K562 (cell line): ENCODE measurements around the gene RAB26. TPM values are rescaled to one million over a fixed set of nuclear protein-coding genes. Genes with fewer than 3 reads are reported as not detected.

Experiments
- ATAC-seq: fragments of 200-7000 bp; cut with Tn5 transposase; 3 replicates; pipeline ENCODE4 v1.9.1; 2020; ENCODE audit warnings: moderate library complexity
- BruUV-seq: library from RNA; stranded (reverse); fragments of 400-500 nt; replicated peaks from 2 replicates; lab custom pipeline; 2021; lab: Mats Ljungman, UMichigan
- CTCF ChIA-PET: fragments of 300-600 bp; formaldehyde crosslinking; extraction: SDS; loops from one replicate; lab custom pipeline; 2021; ENCODE audit warnings: low intra/inter-chr PET ratio; lab: Yijun Ruan, JAX
- POLR2A ChIA-PET: fragments of 300-600, 350-650 bp; sonication (Branson Sonifier 250); formaldehyde crosslinking; extraction: SDS; loops from one replicate; lab custom pipeline; 2021; ENCODE audit warnings: antibody characterized with exemption, inconsistent platforms; lab: Yijun Ruan, JAX
- DNase-seq, 4 experiments: peaks; one replicate each; pipeline versions ENCODE4 v3.0.0 to v3.0.0-alpha.2; 2011 to 2018; ENCODE audit warnings: low spot score in 3 of 4, mixed read lengths in 3 of 4; ENCODE audit errors: extremely low read depth in 1 of 4
- FAIRE-seq: peaks from 2 replicates; lab custom pipeline; 2011; peaks lifted over from hg19 to GRCh38; lab: Jason Lieb, UNC
- H2AFZ ChIP-seq: 2 replicates; pipeline ENCODE4 v1.6.0; 2011; ENCODE audit warnings: low read depth, low read length, control low read depth, inconsistent platforms
- H3K27ac ChIP-seq: fragments of 200-600 bp; 3 replicates; pipeline ENCODE4 v1.8.0; 2011; ENCODE audit warnings: low read depth, mild to moderate bottlenecking, control low read depth, inconsistent platforms, low read length, moderate library complexity, mixed read lengths; ENCODE audit errors: extremely low read depth
- H3K27me3 ChIP-seq, 2 experiments: fragments of 300-600 bp in 1 of 2; 2 replicates in 1 of 2; 3 replicates in 1 of 2; pipeline versions ENCODE4 v1.6.0 to v1.8.0; 2011; ENCODE audit warnings: inconsistent platforms in 2 of 2, low read length in 2 of 2, mild to moderate bottlenecking in 1 of 2, mixed read lengths in 1 of 2, moderate library complexity in 1 of 2; ENCODE audit not compliant: control insufficient read depth in 2 of 2, insufficient read depth in 2 of 2
- H3K36me3 ChIP-seq: fragments of 300-600 bp; 3 replicates; pipeline ENCODE4 v1.8.0; 2011; ENCODE audit warnings: mild to moderate bottlenecking, low read length, inconsistent platforms; ENCODE audit not compliant: control insufficient read depth, insufficient read depth
- H3K4me1 ChIP-seq, 2 experiments: fragments of 200-600 bp in 1 of 2; replicated peaks in 1 of 2; 2 replicates in 1 of 2; 3 replicates in 1 of 2; pipeline versions ENCODE4 v1.5.1 to v1.8.0; 2011; ENCODE audit warnings: inconsistent platforms in 2 of 2, low read length in 2 of 2, mild to moderate bottlenecking in 1 of 2, mixed read lengths in 1 of 2, moderate library complexity in 1 of 2; ENCODE audit not compliant: control insufficient read depth in 2 of 2, insufficient read depth in 2 of 2
- H3K4me2 ChIP-seq: 2 replicates; pipeline ENCODE4 v1.6.1; 2011; ENCODE audit warnings: low read length, control low read depth, inconsistent platforms, mixed read lengths; ENCODE audit not compliant: insufficient read depth
- H3K4me3 ChIP-seq: fragments of 200-600 bp; sonication (generic), shearing (Covaris generic); 2 replicates; pipeline ENCODE4 v1.5.1; 2016; ENCODE audit warnings: control low read depth, inconsistent platforms
- H3K79me2 ChIP-seq: fragments of 200-600 bp; 3 replicates; pipeline ENCODE4 v1.8.0; 2011; ENCODE audit warnings: low read length, inconsistent platforms; ENCODE audit not compliant: control insufficient read depth, insufficient read depth
- H3K9ac ChIP-seq, 2 experiments: 2 replicates each; pipeline versions ENCODE4 v1.6.0 to v1.6.1; 2011; ENCODE audit warnings: low read depth in 2 of 2, low read length in 2 of 2, control low read depth in 1 of 2, inconsistent platforms in 1 of 2, mild to moderate bottlenecking in 1 of 2, mixed read lengths in 1 of 2; ENCODE audit not compliant: insufficient read depth in 1 of 2
- H3K9me1 ChIP-seq: one replicate; pipeline ENCODE4 v1.6.0; 2011; ENCODE audit warnings: inconsistent platforms, mild to moderate bottlenecking, low read length, moderate library complexity; ENCODE audit not compliant: control insufficient read depth, insufficient read depth
- H3K9me3 ChIP-seq: replicated peaks from 2 replicates; pipeline ENCODE4 v1.5.1; 2011; ENCODE audit warnings: low read depth, low read length, inconsistent platforms; ENCODE audit not compliant: control insufficient read depth, insufficient read depth
- H4K20me1 ChIP-seq: replicated peaks from 2 replicates; pipeline ENCODE4 v1.6.1; 2011; ENCODE audit warnings: low read length, inconsistent platforms, mixed read lengths; ENCODE audit not compliant: control insufficient read depth, insufficient read depth
- KDM4B ChIP-seq, 2 experiments: fragments of 450-650 bp in 1 of 2; sonication (generic) in 1 of 2; IDR thresholded peaks; 2 replicates each; pipeline ENCODE4 v1.6.1; 2016 to 2017; ENCODE audit warnings: borderline replicate concordance in 2 of 2, antibody characterized with exemption in 1 of 2, low read depth in 1 of 2, mild to moderate bottlenecking in 1 of 2
- TAL1 ChIP-seq: fragments of 450-650 bp; IDR thresholded peaks from 2 replicates; pipeline ENCODE4 v1.6.1; 2016; ENCODE audit warnings: mild to moderate bottlenecking
- ZNF232 ChIP-seq: sonication (generic); formaldehyde crosslinking; IDR thresholded peaks from 2 replicates; pipeline ENCODE4 v1.8.0; 2022; ENCODE audit warnings: mild to moderate bottlenecking, missing genetic modification reagents
- ZNF316 ChIP-seq: fragments of 450-650 bp; IDR thresholded peaks from 2 replicates; pipeline ENCODE4 v1.6.1; 2016
- ZNF436 ChIP-seq: fragments of 250-450, 450-650 bp; sonication (Bioruptor Pico); formaldehyde crosslinking; IDR thresholded peaks from 2 replicates; pipeline ENCODE4 v1.7.0; 2020; ENCODE audit warnings: mild to moderate bottlenecking
- WGBS: fragments of 100-300 bp; shearing (Covaris generic); methylation state at CpG from one replicate; pipeline ENCODE4 v1.1.6; 2016; ENCODE audit warnings: low coverage, mixed read lengths; ENCODE audit not compliant: insufficient coverage; ENCODE audit errors: missing lambda C conversion rate; 5-methylcytosine and 5-hydroxymethylcytosine counted together
- in situ Hi-C: fragments of 300-500 bp; cut with MboI; formaldehyde crosslinking; loops from 4 replicates; pipeline ENCODE4 v1.15.0; 2018; ENCODE audit warnings: inconsistent platforms, mixed read lengths
- intact Hi-C: fragments of 100-400 bp; cut with micrococcal nuclease; formaldehyde crosslinking; loops from 2 replicates; pipeline ENCODE4 v1.14.2; 2022
- polyA plus RNA-seq, 8 experiments: library from polyadenylated mRNA; depleted of rRNA in 4 of 8; stranded (reverse) in 5 of 8; unstranded in 3 of 8; fragments of >200 nt; fragmentation: Nextera tagmentation in 2 of 8; fragmentation: Illumina TruSeq in 1 of 8; extraction: Ambion mirVana in 2 of 8; extraction: Trizol in 1 of 8; gene quantifications; 2 replicates each; pipeline versions ENCODE4 v1.2.1 to v1.2.3, GENCODE V29; 2011 to 2014; ENCODE audit warnings: inconsistent platforms in 1 of 8, missing spikeins in 1 of 8
- total RNA-seq, 7 experiments: library from RNA; depleted of rRNA in 6 of 7; stranded (reverse); fragments of >200 nt in 6 of 7; fragmentation: Illumina TruSeq in 2 of 7; extraction: Trizol in 2 of 7; gene quantifications; 2 replicates each; pipeline versions ENCODE4 v1.2.1 to v1.2.3, GENCODE V29; 2011 to 2021; ENCODE audit warnings: low replicate concordance in 1 of 7
- TF ChIP-seq, protein P1 (sequence below): sonication (generic); formaldehyde crosslinking; IDR thresholded peaks from 2 replicates; pipeline ENCODE4 v1.8.1; 2023; ENCODE audit warnings: mild to moderate bottlenecking, missing genetic modification reagents
- TF ChIP-seq, protein P2 (sequence below): IDR thresholded peaks from 2 replicates; pipeline ENCODE4 v1.6.1; 2014; ENCODE audit warnings: antibody characterized with exemption

RAB26 gene
- total and polyA plus RNA-seq, 9 of the 15 experiments (the other 6 are each of a cell fraction or from before 2014, with no cell fraction given) = 0.25 to 6.1 (median 2.1) TPM

DNA sequence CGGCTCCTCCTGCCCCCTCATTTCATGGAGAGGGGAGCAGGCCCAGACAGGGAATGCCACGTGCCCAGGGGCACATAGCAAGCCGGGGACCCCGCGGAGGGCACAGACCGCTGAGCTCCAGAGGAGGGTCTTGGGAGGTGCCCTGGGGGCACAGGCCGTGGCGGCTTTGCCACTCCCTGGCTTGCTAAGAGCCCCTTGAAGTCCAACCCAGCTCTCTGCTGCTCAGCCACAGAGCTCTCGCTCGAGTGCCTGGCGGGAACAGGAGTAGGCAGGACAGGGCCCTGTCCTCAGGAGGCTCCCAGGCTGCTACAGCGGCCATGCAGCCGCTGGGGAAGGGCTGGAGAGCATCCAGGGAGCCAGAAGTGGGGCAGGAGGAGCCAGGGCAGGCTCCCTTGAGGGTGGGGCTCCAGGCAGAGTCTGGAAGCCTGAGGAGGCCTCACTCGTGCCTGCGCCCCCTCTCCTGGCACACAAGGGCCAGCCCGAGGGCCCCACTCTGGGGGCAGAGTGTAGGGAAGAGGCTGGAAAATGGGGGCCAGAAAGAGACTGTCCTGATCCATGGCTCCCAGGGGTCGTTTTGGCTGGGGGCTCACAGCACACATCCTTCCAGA is 4.4 kb upstream of the RAB26 start:
- POLR2A ChIA-PET = interaction anchor here (0.5 to 5.3 kb wide), 6 partner anchors 9 to 609 kb away, joined by 3 to 77 read pairs (median 6); partner anchors contain the start of genes RPS2 and TRAF7
- 62% methylated on average over 14 of the region's 17 CpGs for WGBS

More for the DNA sequence above, 4.4 kb upstream of the RAB26 start:
- Histone ChIP-seq H3K9ac (peak overlapping the region in 1 of 2 experiments; percentile 88; a peak in 2 of 4 replicates), H3K27me3 (no peaks in the 10 kb centered on the region), H3K4me1 (peaks cover 9 to 40% of the 10 kb centered on the region in 2 experiments), H3K4me2 (peak overlapping the region; percentile 32; the same call in 1 of the 2 replicates), H4K20me1 (0 out of 2 replicates have a peak, but pooled peaks cover 2% of the 10 kb centered on the region), H2AFZ (peak overlapping the region; percentile 77; the same call in 1 of the 2 replicates), H3K79me2 (no peaks in the 10 kb centered on the region), H3K9me1 (no peaks in the 10 kb centered on the region), H3K27ac (no peak overlapping the region; the same call in 2 of the 3 replicates), H3K4me3 (no peak overlapping the region), H3K36me3 (no peaks in the 10 kb centered on the region), H3K9me3 (no peaks in the 10 kb centered on the region)
- ATAC-seq = no peak
- intact Hi-C loops (no loop called here), in situ Hi-C loops (loop anchor here (5.0 to 10.0 kb wide), 2 partner anchors 59 to 122 kb away; no protein-coding TSS in a partner anchor)
- no peak for FAIRE-seq
- CTCF ChIA-PET = no interaction called here
- DNase-seq = no peak
- BruUV-seq = no TSS peak
- no peak for TF ChIP-seq ZNF436 (CRISPR knock-in tag)
- TF ChIP-seq ZNF232 = no peak
- TF ChIP-seq, protein P1, sequence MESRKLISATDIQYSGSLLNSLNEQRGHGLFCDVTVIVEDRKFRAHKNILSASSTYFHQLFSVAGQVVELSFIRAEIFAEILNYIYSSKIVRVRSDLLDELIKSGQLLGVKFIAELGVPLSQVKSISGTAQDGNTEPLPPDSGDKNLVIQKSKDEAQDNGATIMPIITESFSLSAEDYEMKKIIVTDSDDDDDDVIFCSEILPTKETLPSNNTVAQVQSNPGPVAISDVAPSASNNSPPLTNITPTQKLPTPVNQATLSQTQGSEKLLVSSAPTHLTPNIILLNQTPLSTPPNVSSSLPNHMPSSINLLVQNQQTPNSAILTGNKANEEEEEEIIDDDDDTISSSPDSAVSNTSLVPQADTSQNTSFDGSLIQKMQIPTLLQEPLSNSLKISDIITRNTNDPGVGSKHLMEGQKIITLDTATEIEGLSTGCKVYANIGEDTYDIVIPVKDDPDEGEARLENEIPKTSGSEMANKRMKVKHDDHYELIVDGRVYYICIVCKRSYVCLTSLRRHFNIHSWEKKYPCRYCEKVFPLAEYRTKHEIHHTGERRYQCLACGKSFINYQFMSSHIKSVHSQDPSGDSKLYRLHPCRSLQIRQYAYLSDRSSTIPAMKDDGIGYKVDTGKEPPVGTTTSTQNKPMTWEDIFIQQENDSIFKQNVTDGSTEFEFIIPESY (CRISPR knock-in tag) = peak; percentile 95
- no peak for TF ChIP-seq TAL1
- peak; percentile 66 for TF ChIP-seq ZNF316
- TF ChIP-seq, protein P2, sequence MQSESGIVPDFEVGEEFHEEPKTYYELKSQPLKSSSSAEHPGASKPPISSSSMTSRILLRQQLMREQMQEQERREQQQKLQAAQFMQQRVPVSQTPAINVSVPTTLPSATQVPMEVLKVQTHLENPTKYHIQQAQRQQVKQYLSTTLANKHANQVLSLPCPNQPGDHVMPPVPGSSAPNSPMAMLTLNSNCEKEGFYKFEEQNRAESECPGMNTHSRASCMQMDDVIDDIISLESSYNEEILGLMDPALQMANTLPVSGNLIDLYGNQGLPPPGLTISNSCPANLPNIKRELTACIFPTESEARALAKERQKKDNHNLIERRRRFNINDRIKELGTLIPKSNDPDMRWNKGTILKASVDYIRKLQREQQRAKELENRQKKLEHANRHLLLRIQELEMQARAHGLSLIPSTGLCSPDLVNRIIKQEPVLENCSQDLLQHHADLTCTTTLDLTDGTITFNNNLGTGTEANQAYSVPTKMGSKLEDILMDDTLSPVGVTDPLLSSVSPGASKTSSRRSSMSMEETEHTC = no peak
- no peak for TF ChIP-seq KDM4B (IDR thresholded peaks at IDR 0.05; ENCODE audit: borderline replicate concordance in 2 of 2, low read depth in 1 of 2)
